Stimulated activated CD4-positive, alpha-beta T cell treated with anti-CD3 and anti-CD28 coated beads, Interleukin-2, amount 100 ng/mL, for 24 hours (primary cell): ENCODE results near the gene ATXN7.

Experiments used
- DNase-seq, 2 donors: peaks; one replicate each; pipeline ENCODE4 v3.0.0-alpha.2; 2020

Gene ATXN7

DNA sequence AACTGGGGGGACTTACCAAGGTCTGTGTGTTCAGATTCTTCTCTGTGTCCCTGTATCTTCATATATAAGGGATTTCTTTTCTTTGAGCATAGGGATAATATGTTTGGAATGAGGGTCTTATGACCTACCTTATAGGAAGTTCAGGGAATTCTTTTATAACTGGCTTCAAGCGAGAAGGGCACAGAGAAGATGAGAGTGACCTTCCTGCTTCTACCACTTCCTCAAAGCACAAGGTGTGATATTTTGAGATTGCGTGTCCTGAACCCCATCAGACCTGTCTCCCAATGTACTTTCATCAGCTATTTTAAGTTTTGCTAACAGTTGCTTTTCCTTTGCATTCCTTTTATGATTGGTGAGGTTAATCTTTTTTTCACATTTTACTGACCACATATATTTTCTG, 162.7 kb downstream of the ATXN7 start:
- no peak for DNase-seq

DNA sequence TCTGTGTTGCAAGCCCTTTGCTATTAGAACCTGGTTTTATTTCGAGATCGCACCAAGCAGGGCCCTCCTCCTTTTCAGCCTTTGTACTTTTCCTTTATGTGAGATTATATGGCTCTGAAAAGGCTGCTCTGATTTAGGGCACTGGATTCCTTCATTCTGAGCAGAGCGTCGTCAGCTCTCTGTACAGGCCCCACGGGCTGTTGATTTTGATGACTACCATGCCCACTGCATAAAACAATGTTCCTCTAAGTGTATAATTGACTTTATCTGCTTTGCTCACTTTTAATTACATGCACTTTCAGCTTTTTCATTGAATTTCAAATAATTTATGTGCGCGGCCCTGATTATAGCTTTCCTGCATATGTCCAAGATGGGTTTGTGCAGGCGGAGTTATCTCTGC, 164.0 kb downstream of the ATXN7 start:
- no peak for DNase-seq

DNA sequence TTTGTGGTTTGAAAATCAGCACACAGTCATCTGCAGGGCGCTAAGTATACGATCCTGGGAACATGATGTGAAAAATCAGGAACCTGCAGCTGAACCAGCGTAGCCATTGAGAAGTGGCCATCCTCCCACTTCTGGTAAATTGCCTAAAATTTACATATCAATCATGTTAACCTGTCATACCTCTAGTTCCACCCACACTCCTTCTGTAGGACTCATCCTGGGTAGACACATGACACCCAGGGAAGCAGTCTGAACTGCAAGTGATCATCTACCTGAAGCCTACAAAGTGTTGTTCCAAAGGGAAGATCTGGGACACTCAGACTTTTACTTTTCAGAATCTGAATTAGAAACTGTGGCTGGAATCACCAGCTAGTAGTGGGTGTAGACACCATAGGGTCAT, 165.1 kb downstream of the ATXN7 start:
- no peak for DNase-seq

DNA sequence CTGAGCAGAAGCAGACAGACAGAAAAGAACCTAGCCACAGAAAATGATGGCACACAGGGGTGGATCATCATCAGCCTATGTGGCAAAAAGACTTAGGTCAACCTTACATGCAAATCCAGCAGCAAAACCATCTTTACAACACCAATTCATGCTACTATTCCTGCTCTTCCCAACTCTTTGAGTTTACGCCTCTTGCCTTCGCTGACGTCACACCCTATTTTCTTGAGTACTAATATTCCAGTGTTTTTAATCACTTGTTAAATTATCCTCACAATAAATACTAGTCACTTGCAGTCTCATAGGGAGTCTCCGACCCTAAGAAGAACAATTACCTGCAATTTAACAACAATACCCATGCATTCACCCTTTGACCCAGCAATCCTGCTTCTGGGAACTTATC, 165.6 kb downstream of the ATXN7 start:
- no peak for DNase-seq

DNA sequence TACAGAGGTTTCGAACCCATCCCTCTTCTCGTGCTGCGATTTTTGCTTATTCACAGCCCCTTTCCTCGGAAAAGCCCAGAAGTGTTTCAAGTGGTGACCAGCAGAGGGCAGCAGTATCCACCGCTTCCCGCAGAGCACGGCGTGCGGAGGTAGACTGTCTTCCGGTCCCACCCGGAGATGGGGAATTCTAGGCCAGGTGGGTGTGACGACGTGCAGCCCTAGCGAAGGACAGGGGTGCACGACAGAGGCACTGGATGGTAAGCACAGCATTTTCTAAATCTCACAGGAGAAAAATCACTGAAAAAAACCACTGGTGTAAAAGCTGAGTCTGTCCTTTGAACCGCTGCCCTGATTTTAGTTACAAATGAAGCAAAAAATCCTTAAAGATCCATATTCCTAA, 167.1 kb downstream of the ATXN7 start:
- DNase-seq: peak; percentile 78 to 83

DNA sequence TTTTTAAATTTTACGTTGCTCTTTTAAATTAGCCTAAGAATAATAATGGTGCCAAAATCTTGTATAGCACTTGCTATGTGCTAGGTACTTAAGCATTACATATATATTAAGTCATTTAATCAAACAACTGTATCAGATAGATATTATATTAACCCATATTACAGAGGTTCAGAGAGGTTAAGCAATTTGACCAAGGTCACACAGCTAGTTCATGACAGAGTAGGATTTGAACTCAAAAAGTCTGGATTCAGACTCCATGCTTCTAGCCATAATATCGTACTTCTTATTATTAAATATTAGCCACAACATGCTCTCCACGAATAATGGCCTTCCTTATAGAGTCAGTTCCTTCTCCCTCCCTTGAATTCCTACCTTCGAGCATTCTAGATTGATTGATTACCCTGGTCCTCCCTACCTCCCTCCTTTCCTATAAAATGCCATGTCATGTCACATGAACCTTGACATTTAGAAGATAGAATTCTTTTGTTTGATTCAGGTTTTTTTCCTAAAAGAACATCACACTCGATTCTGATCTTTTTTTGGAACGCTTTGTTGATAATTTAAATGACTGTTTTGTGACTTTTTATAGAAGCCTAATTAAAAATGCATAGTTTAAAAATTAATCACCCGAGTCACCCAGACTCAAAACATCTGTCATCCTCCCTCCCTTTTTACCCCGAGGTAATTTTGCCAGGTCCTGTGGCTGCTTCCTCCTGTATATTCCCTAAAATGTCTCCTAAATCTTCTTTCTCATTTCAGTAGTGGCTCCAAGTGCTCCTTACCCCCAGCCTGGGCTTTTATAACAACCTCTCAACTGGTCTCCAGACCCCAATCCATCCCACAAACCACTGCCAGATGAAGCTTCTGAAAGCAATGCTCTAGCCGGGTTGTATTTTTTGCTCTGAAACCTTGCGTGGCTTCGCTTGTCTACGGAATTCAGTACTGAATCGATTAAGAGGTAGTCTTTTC, 168.2 kb downstream of the ATXN7 start:
- DNase-seq: no peak

DNA sequence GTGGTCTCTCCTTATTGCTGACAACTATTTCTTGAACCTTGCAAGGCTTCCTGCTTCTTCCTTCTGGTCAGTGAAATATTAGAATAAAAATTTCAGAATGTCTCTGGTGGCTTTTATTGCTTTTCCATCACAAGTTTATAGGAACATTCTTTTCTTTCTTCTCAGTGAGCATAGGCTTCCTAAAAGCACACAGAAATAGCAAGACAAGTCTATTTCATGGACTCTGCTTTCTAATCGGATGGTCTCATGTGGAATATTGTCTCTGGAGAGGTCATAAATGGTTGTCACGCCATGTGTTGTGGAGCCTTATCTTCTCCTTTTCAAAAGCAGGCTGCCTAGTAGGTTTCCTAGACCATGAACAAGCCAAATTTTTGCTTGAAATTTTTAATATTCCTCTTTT, 169.4 kb downstream of the ATXN7 start:
- no peak for DNase-seq

DNA sequence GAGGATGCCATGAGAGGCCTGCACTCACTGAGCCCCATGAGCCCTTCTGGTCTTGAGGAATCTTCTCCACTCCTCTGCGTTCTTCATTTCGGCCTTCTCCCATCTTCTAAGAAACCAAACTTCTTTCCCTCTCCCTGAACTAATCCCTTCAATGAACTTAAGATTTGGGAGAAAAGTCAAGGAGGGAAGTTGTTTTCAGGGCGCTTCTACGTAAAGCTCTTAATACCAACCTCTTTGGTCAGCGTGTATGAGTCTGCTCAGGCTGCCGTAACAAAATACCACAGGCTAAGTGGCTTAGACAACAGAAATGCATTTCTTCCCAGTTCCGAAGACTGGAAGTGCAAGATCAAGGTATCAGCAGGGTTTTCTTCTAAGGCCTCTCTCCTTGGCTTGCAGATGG, 173.4 kb downstream of the ATXN7 start:
- no peak for DNase-seq

DNA sequence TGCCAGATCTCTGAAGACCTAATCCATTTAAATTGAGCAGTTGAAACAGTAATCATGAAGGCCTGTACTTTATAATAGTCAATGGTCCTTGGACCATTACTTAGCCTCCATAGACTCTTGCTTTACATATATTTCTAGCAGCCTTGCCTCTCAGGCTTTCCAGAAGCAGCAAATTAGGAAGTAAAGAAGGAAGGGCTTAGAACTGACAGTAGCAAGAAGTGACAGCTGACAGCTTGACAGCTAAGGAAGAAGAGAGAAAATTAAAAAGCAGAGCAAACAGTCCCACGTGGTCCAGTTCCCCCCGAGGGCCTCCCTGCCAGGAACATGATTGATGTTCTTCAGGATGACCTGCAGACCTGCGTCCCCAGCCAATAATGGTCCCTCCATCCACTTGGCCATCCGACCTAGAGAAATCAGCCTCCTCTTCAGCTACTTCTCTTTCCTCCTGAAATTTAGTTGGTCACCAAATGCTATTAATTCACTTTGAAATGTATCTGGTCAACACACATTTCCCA, 174.6 kb downstream of the ATXN7 start:
- DNase-seq: no peak

DNA sequence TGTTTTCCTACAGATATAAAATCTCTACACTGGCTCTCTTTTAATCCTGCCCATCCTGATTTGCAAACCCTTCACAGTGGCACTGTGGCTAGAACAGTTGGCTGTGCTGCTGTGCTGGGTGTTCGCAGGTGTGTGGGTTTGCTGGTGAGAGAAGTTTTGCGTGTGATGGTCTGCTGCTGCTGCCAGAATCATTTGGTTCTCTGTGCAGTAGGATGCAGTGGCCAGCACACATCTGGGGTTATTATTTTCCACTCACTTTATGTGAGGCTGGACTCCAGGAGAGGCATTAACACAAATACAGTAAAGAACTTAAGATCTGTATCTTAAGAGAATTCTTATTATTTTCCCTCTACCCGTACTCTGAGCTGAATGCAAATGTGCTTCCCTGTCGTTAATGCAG, 175.7 kb downstream of the ATXN7 start:
- no peak for DNase-seq

DNA sequence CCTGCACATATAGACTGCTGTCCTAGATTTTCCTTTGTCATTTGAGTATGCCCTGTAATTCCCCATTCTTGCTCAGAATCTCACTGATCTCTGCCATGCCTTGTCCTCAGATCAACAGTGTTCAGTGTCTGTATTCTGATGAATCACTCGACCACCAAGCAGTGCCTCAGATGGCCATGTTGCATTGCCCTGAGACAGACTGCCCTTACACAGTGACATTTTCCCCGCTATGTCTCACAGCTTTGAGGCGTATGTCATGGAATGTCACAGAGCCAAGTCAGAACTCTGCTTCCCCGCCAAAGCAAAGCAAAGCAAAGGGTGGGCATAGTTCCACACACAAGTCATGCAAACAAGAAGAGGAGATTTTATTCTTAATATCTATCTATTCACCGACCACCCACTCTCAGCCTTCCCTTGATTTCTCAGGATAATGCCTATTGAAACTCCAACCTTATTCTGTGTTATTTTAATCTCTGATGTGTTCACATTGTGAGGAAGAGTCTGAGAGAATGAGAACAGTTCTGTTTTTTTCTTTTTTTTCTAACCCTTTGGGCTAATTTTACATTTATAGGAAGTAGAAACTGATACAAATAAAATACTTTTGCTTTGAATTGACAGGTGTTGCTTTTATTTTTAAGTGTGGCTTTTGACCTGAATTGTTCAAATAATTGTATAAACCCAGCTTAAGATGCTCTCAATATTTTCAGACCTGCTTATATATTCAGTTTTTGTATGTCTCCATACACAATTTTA, 176.5 kb downstream of the ATXN7 start:
- no peak for DNase-seq

DNA sequence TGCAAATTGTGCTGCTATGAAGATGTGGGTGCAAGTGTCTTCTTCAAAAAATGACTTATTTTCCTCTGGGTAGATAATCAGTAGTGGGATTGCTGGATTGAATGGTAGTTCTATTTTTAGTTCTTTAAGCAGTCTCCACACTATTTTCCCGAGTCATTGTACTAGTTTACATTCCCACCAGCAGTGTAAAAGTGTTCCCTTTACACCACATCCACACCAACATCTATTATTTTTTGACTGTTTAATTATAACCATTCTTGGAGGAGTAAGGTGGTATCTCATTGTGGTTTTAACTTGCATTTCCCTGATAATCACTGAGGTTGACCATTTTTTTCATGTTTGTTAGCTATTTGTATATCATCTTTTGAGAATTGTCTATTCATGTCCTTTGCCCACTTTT, 179.3 kb downstream of the ATXN7 start:
- no peak for DNase-seq

DNA sequence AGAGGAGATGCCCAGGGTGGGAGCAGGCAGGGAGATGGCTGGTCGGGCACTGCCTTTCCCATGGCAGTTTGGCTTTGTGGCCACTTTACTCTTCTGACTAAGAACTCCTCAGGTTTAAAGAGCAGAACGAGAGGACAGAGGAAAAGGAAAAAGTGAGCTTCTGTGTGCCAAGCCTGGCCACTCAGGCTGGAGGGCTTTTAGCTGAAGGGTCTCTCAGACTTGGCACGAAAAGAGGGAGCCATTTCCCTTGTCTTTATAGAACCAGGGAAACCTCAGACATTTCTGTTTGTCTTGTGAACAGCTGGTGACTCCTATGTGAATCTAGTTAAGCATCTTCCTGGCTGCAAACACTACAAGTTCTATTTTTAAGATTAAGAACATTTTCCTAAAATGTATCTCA, 182.9 kb downstream of the ATXN7 start:
- DNase-seq: no peak

DNA sequence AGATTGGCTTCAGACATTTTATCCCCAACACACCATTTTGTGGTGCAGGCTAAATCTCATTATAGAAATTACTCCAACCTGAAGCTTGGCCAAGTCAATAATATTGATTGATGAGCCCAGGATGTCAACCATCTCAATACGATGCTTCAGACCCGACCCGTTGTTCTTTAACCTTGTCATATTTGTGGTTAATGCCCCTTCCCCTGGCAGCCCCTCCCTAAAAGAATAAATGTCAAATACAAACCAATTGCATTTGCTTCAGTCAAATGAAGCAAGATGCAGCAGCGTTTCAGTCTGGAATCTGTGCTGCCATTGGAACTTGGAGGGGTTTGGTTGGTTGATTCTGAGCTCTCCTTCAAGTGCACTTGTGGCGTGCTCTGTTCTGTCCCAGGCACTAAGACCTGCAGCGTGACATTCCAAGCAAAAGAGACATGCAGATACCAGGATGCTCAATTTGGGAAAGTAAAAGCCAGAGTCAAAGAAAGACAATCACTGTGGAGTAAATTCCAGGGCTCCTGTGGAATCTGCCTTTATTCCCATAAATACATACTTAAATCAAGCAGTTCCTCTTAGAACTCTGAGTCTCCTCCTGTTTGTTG, 183.4 kb downstream of the ATXN7 start:
- DNase-seq: no peak

DNA sequence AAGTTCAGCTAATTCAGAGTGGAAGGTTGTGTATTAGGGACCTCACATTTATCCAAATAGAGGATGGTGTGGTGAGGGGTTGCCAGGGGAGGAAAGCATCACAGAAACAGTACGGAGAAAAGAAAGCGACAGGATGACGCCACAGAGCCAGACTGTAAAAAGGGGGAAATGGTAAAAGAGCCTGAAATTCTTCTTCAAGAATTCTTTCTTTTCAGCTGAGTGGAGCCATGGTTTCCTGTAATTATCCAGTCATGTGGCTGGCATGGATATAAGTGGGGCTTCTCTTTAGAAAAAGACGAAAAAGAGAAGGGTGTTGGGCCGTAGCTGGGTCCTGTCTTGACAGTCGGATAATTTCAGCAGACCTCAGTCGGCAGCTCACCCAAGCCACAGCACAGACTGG, 184.1 kb downstream of the ATXN7 start:
- DNase-seq: no peak

DNA sequence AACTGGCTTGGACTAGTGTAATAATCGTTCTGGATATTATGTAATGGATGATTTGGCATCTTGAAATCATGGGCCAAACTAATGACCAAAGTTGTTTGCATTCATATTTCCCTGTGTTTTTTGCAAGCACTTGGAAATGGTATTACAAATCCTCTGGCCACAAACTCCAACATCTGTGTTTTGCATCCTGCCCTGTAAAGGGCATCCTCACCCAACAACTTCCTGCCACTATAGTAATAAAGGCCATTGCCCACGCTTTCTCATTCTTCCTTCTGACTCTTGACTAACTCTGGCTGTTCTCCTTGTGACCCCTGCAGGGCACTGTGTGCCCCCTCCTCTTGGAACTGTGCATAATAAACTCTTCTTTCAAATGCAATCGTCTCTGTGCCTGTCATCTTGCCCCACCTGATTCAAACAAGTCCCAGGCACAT, 185.0 kb downstream of the ATXN7 start:
- no peak for DNase-seq

DNA sequence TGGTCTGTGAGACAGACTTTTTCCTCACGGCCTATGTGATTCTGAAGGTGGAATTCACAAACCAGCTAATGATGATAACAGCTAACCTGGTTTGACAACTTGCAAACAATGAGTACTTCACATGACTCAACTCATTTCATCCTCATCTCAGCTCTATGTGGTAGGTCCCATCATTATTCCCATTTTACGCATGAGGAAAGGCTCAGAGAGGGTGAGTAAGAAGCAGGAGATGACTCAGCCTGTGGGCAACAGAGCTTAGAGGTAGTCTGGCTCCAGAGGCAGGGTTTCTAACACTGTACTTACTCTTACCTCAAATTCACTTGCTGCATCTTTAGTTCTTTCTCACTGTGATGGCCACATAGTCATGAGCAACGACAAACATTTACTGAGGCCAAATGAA, 185.5 kb downstream of the ATXN7 start:
- DNase-seq: no peak

DNA sequence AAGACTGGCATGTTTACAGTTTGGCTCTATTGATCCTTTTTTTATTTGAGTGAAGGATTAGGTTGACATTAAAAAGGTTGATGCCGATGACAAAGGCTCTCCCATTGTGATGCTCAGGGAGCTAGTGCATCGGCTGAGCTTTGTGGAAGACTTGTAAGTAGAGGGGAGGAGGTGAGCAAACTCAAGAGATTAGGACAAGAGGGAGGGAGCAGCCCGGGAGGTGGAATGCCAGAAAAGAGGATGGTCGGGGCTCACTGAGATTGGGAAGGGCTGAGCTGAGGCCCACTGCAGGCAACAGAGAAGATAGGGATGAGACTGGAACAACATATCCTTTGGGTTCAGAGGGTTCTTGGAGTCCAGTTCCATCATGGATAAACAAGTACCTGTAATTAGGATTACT, 186.2 kb downstream of the ATXN7 start:
- DNase-seq: no peak
